ENCODE measurements around the gene MLST8.

DNA sequence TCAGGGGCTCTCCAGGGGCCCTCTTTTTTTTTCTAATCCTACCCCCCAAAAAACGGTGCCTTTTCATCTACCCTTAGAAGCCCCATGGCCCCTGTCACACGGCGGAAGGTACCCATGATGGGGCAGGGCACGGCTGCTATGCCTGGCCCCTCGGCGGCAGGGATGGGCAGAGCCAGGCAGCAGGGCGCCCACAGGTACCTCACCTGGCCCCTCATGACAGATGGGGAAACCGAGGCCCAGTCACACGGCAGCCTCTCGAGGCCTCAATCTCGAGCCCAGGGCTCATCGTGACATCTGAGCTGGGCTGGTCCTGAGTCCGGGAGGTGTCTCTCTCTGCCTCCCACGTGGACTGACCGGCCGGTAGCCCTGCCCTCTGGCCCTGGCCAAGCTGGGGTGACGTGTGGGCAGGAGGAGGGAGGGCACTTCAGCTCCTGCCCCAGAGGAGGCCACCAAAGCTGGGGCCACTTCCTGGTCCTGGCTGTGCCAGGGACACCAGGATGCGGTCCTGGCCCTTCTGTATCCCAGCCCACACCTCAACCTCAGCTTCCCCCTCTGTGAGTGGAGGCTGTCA lies 38.1 kb upstream of the MLST8 start:
- TF ChIP-seq, protein P1, sequence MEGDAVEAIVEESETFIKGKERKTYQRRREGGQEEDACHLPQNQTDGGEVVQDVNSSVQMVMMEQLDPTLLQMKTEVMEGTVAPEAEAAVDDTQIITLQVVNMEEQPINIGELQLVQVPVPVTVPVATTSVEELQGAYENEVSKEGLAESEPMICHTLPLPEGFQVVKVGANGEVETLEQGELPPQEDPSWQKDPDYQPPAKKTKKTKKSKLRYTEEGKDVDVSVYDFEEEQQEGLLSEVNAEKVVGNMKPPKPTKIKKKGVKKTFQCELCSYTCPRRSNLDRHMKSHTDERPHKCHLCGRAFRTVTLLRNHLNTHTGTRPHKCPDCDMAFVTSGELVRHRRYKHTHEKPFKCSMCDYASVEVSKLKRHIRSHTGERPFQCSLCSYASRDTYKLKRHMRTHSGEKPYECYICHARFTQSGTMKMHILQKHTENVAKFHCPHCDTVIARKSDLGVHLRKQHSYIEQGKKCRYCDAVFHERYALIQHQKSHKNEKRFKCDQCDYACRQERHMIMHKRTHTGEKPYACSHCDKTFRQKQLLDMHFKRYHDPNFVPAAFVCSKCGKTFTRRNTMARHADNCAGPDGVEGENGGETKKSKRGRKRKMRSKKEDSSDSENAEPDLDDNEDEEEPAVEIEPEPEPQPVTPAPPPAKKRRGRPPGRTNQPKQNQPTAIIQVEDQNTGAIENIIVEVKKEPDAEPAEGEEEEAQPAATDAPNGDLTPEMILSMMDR (IDR thresholded peaks at IDR 0.05; ENCODE audit: low read length), result no peak
- TF ChIP-seq EZH2 (optimal IDR thresholded peaks at IDR 0.05; ENCODE audit: low read depth, low read length), result no peak
